ENCODE data around the gene TMCC3. TPM values are rescaled to one million over a fixed set of nuclear protein-coding genes. Genes with fewer than 3 reads are reported as not detected.

The TMCC3 gene
- total RNA-seq, 3 donors from 2014 or later = 40.8 to 97.2 (median 92.0) TPM

- Histone ChIP-seq H3K4me1 (ENCODE audit: low read depth) (peaks cover 23% of the 10 kb centered on the region), H3K36me3 (ENCODE audit: low read depth) (no peaks in the 10 kb centered on the region), H3K9me3 (no peaks in the 10 kb centered on the region), H3K4me3 (no peak overlapping the region)
- intact Hi-C loops (cut with DNase I, micrococcal nuclease) = no loop called here
- ATAC-seq = no peak
- no peak for TF ChIP-seq CTCF (IDR thresholded peaks at IDR 0.05)
- no peak for DNase-seq
Observed at GRCh38 chr12:94584377-94584776, 66.0 kb downstream of the TMCC3 start.

- TF ChIP-seq CTCF (IDR thresholded peaks at IDR 0.05) = no peak
- no peaks in the 10 kb centered on the region for H3K36me3 ChIP-seq (ENCODE audit: low read depth)
- H3K4me3 ChIP-seq = no peak overlapping the region
- DNase-seq = no peak
- ATAC-seq = no peak
- peaks cover 13% of the 10 kb centered on the region for H3K4me1 ChIP-seq (ENCODE audit: low read depth)
- H3K9me3 ChIP-seq = no peaks in the 10 kb centered on the region
- intact Hi-C loops (cut with DNase I, micrococcal nuclease) = no loop called here
Observed at GRCh38 chr12:94582591-94582990, 67.8 kb downstream of the TMCC3 start.

- intact Hi-C loops (cut with DNase I, micrococcal nuclease) = no loop called here
- H3K4me3 ChIP-seq = no peak overlapping the region
- ATAC-seq = no peak
- no peak for TF ChIP-seq CTCF (IDR thresholded peaks at IDR 0.05)
- H3K9me3 ChIP-seq = no peaks in the 10 kb centered on the region
- H3K36me3 ChIP-seq (ENCODE audit: low read depth) = no peaks in the 10 kb centered on the region
- no peak for DNase-seq
- H3K4me1 ChIP-seq (ENCODE audit: low read depth) = peaks cover 4% of the 10 kb centered on the region
Observed at GRCh38 chr12:94575645-94576403, 74.5 kb downstream of the TMCC3 start.

GRCh38 chr12:94575024-94575423 is 75.3 kb downstream of the TMCC3 start:
- H3K9me3 ChIP-seq = no peaks in the 10 kb centered on the region
- intact Hi-C loops (cut with DNase I, micrococcal nuclease) = no loop called here
- no peak for DNase-seq
- H3K4me1 ChIP-seq (ENCODE audit: low read depth) = peaks cover 4% of the 10 kb centered on the region
- no peaks in the 10 kb centered on the region for H3K36me3 ChIP-seq (ENCODE audit: low read depth)
- TF ChIP-seq CTCF (IDR thresholded peaks at IDR 0.05) = no peak
- no peak overlapping the region for H3K4me3 ChIP-seq
- ATAC-seq = no peak

- intact Hi-C loops (cut with DNase I, micrococcal nuclease) = no loop called here
- DNase-seq (peak in 2 of 3 donors; percentile 67 to 93), ATAC-seq (peak; percentile 90)
Observed at GRCh38 chr12:94571556-94571955, 78.8 kb downstream of the TMCC3 start.

More at GRCh38 chr12:94571556-94571955, 78.8 kb downstream of the TMCC3 start:
- Histone ChIP-seq H3K9me3 (no peaks in the 10 kb centered on the region), H3K36me3 (ENCODE audit: low read depth) (no peaks in the 10 kb centered on the region), H3K4me3 (no peak overlapping the region), H3K4me1 (ENCODE audit: low read depth) (peaks cover 4% of the 10 kb centered on the region)
- no peak for TF ChIP-seq CTCF (IDR thresholded peaks at IDR 0.05)

Measured in mucosa of descending colon (tissue), 3 donors.